T-helper 22 cell (primary cell): Measurements from ENCODE around the gene NKIRAS1.
"Not testable (repeated sequence)": the region's sequence is repeated elsewhere in the genome, so short reads cannot be mapped to it uniquely, and the experiment has no call there.

Experiments used
- DNase-seq: peaks from one replicate; pipeline ENCODE4 v3.0.0-alpha.2; 2020; ENCODE audit warnings: low read depth

The NKIRAS1 gene

GRCh38 chr3:23940775-23941174 lies 24.0 kb upstream of the NKIRAS1 start:
- DNase-seq: no peak

DNA sequence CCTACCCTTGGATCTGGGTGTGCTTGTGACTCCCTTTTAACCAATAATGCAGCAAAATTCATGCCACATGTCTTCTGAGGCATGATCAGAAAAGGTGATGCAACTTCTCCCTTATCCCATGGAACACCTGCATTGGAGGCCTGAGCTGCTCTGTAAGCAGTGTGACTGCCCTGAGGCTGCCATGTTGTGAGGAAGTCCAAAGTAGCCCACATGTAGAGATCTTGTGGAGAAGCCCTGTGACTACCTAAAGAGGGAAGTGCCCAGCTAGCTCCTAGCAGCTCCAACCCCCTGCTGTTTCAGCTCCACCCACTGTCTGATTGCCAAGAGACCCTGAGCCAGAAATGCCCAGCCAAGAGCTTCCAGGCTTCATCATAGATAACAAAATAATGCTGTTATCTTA lies 21.9 kb upstream of the NKIRAS1 start:
- no peak for DNase-seq

DNA sequence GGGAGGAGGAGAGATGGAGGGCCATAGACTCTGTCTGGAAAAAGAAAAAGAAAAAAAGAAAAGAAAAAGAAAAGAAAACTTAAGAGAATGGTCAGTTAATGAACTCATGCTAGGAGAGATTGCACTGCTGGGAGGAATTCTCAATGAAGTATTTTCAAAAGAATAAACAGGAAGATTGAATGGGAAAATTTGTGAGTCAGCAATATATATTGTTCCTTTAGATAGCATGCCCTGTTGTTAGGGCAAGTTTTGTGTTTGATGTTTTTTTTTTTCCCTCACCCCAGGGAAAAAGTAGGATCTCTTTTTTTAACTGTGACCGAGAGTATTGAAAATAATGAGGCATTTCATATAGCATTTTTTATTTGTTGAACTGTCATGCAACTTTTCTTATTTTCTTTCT lies 20.5 kb upstream of the NKIRAS1 start:
- no peak for DNase-seq

DNA sequence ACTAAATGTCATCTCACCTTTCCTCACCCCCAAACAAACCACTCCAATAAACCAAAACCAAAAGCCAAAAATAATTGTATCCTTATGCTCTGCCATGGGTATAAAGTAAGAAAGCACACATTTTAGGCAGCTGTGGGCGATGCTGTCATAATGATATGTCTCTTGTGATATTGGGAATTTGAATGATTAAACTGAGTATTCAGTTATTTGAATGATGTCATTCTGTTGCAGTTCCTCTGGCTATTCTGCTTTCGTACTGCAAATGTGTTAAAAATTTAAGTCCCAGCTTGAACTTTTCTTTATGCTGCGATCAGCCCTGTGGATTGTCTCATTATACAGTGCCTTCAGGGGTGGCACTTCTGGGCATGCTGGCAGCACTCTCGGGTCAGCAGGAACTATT lies 17.5 kb upstream of the NKIRAS1 start:
- DNase-seq: no peak

GRCh38 chr3:23932571-23932970 lies 15.8 kb upstream of the NKIRAS1 start:
- no peak for DNase-seq

- DNase-seq: no peak
These were observed 14.8 kb upstream of the NKIRAS1 start for GRCh38 chr3:23931597-23931996.

- no peak for DNase-seq
These were observed 11.7 kb upstream of the NKIRAS1 start for GRCh38 chr3:23928524-23928923.

DNA sequence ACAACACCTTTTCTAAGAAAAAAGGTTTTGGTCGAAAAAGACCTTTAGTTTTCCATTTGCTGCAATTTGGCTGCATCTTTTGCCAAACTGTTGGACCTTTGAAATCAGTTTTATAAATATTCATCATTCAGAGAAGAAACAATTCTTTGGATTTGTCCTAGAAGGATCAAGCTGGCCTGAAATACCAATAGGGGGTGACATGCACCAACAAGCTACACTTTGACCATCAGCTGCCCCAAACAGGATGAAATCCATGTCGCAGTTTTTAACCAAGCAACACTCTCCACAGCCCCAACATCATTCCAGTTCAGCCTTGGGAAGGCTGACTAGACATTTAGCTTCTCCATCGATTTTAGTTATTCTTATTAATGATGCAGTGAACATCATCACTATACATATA lies 9.9 kb upstream of the NKIRAS1 start:
- DNase-seq: no peak

DNA sequence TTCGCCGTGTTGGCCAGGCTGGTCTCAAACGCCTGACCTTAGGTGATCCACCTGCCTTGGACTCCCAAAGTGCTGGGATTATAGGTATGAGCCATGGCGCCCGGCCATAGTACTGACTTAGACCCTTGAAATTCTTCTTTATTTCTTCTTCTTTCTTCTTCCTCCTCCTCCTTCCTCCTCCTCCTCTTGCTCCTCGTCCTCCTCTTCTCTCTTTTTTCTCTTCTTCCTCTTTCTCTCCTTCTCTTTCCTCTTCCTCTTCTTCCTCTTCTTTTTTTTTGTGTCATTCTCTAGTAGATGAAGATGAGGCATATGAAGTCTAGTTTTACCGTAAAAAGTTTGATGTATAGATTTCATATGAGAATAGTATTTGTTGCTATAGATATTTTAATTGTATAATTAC lies 9.5 kb upstream of the NKIRAS1 start:
- no peak for DNase-seq

GRCh38 chr3:23923786-23924185 lies 7.0 kb upstream of the NKIRAS1 start:
- no peak for DNase-seq

GRCh38 chr3:23921052-23921511 lies 4.3 kb upstream of the NKIRAS1 start:
- DNase-seq: no peak

DNA sequence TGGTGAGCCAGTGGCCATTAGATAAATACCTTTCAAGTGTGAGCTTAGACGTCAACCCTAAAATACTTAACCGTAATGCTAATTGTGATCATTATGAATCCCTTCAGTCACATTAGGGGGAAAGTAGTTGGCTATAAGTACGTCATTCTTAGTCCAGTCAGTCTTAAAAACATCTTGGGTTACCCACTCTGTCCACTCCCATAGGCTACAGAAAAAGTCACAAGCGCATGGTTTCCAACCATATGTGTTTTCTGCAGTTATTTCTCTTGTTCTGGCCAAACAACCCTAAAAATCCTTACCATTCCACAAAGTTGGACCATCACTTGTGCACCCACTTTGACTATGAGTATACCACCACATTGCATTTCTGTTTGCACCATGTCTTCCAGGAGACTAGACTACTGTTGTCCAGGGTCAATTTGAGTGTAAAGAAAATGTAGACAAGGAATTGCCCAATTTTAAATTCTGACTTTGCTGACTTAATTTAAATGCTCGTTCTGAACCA lies 3.4 kb upstream of the NKIRAS1 start:
- DNase-seq: no peak

DNA sequence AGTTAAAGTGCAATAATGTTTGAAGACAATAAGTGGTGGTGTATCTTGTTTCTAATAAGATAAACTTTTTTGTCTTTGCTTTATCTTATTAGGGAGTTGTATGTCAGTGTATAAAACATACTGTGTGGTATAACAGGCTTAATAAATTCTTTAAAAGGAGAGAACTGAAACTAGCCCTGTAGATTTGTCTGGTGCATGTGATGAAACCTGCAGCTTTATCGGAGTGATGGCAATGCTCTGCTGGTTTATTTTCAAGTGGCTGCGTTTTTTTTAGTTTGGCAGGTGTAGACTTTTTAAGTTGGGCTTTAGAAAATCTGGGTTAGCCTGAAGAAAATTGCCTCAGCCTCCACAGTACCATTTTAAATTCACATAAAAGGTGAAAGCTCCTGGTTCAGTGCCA lies 2.8 kb upstream of the NKIRAS1 start:
- no peak for DNase-seq

GRCh38 chr3:23918331-23918730 lies 1.5 kb upstream of the NKIRAS1 start:
- DNase-seq: not testable (repeated sequence)

GRCh38 chr3:23917679-23918303 lies 1.0 kb upstream of the NKIRAS1 start:
- not testable (repeated sequence) for DNase-seq

DNA sequence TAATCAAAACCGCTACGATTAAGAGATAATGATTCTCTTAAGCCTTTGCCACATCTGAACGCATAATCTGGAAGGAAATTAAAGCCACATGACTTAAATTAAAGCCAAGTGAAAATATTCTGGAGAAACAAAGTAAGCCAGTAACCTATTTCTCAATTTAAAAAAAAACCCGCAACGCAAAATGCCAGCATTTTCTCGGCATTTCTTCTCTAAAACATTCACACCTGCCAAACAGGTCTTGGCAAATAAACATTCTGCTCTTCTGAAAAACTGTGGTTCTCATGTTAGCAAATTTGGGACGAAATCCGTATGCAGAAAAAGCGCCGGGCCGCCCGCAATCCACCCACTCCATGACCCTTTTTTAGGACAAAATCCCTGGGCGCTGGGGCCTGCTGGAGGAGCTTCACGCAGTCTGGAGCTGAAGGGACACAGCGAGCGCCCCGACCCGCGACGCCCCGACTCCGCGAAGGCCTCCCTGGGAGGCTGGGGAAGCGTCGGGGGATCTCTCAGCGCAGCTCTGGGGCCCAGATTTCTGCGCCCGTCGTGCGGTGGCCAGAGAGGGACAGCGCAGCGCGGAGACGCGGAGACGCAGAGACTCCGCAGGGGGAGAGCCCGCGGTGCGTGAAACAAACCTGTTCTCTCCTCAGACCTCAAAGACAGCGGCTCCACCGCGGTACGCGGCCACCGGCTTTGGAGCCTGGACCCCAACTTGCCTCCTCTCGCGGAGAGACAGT lies 471 bp downstream of the NKIRAS1 start:
- no peak for DNase-seq

DNA sequence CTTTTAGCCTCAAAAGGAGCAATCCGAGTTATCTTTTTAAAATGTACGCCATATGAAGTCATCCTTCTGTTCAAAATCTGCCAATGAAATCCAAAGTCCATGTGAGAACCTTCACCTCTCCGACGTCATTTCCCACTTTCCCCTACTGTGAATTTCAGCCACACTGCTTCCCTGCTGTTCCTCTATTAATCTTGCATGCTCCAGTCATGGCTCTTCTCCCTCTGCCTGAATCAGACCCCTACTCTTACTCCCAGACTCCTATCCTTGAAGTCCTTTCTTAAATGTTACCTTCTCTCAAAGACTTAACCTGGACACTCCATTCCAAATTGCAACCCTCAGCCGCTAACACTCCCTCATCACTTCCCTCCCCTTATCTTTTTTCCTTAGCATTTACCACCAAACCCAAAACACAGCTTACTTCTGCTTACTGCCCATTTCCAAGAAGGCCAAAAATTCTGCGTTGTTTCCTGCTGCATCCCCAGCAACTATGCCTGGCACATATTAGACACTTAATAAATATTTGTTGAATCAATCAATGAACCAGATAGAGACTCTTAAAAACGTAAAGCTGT lies 1.2 kb downstream of the NKIRAS1 start:
- no peak for DNase-seq

DNA sequence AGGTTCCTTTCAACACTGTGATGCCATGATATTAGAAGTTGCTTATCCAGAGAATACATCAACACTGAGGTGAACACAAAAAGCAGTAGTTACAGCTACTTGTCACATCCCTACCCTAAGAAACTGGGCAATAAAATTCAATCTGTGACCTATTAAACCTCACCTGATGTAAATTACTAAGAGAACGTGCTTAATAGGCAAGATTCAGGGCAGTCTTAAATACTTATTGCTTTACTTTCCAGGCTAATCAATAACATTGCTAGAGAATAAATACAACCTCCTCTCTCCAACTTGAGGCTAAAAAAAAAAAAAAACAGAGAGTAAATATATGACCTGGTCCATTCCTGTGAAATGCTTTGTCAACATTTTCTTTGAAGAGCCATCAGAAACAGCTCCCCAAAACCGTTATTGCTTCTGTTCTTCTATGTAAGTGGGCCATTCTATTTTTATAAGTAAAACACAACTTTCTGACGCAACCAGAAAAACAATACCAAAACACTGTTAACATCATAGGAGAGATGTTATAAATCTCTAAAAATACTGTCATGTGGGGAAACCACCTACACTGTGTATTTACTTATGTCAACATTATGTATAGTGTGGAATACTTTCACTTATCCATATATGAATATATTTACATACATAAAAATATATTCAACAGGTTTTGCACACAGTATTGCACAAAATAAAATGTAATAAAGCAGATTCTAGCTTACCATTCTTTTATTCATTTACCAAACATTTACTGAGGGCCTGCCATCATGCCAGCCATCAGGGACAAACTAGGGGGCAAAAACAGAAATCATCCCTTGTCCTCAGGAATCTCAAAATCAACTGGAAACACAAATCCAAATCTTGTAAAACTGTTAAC lies 2.7 kb downstream of the NKIRAS1 start:
- DNase-seq: no peak

DNA sequence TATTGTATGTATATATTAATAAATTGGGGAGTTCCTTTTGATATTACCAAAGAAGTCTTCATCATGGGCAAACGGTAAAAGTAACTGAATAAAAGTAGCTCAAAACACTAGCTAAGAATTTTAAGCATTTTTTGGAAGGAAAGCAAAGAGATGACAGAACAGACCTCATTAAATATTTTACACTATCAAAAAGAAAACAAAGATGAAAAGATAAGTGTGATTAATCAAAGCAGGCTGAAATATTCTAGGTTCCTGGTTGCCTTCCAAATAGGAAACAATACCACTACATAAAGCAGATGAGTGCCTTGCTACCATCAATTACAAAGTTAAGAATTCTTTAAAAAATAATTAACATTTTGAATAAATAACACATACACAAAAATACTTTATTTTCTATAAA lies 3.6 kb downstream of the NKIRAS1 start:
- no peak for DNase-seq

- not testable (repeated sequence) for DNase-seq
These were observed 4.5 kb downstream of the NKIRAS1 start for GRCh38 chr3:23912335-23912734.

- DNase-seq: no peak
These were observed 5.4 kb downstream of the NKIRAS1 start for GRCh38 chr3:23911397-23911796.

- DNase-seq: no peak
These were observed 7.4 kb downstream of the NKIRAS1 start for GRCh38 chr3:23909341-23909740.
